HG03108 (cell line): ENCODE results near the gene KRTAP5-1.

ENCODE experiments used
- ATAC-seq: cut with Tn5 transposase; IDR thresholded peaks from one replicate; pipeline ENCODE4 v1.9.1; 2021; ENCODE audit warnings: moderate library complexity; ENCODE audit not compliant: unreplicated experiment

KRTAP5-1 gene

DNA sequence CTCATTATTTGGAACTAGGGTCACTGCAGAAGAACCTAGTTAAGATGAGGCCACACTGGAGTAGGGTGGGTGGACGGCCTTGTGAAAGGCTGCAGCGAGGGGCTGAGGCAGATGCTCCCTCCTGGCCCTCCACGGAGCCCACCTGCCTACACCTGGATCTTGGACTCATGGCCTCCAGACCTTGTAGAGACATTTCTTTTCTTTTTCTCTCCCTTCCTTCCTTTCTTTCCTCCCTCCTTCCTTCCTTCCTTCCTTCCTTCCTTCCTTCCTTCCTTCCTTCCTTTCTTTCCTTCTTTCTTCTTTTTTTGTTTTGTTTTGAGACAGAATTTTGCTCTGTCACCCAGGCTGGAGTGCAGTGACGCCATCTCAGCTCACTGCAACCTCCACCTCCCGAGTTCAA lies 39.7 kb downstream of the KRTAP5-1 start:
- ATAC-seq, result no peak

DNA sequence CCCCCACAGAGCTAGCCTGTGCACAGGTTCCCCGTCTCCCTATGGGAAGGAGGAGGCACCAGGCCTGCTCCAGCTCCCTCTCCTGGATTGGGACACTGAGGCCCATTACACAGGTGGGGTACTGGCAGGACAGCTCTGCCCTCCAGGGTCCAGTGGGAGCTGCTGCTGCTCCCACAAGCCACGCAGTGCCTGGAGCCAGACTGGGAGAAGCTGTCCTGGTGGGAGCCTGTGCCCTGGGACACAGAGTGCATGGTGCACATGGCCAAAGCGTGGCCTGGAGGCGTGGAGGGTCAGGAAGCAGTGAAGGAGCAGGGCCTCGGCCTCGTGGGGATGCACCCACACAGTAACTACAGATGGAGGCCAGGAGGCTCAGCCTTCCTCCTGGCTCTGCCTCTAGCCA lies 40.5 kb downstream of the KRTAP5-1 start:
- no peak for ATAC-seq

DNA sequence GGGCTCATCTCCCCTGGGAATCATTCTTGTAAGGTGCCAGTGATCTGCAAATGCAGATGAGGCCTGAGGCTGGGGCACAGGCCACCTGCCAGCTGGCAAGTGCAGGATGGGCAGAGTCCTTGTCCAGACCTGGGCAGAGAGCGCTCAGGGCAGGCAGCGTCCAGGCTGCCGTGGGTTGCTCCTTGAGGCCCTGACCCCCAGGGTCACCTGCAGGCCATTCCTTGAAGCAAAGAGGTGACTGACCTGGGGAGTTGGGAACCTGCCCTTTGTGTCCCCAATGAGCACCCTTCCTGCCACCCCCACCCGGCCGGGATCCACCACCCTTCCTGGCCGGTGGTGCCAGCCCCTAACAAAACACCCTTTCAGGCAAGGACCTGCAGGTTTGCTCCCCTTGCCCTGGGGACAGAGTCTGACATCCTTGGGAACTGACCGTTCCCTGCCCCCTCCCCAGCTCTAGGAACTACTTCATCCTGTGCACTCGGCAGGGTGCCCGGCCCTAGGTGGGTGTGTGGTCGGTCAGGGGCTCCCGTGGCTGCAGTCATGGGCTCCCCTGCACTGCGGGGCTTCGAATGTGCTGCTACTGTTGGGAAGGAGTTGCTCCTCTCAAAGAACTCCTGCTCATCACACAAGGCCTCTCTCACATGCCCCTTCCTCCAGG lies 41.3 kb downstream of the KRTAP5-1 start:
- ATAC-seq, result no peak

DNA sequence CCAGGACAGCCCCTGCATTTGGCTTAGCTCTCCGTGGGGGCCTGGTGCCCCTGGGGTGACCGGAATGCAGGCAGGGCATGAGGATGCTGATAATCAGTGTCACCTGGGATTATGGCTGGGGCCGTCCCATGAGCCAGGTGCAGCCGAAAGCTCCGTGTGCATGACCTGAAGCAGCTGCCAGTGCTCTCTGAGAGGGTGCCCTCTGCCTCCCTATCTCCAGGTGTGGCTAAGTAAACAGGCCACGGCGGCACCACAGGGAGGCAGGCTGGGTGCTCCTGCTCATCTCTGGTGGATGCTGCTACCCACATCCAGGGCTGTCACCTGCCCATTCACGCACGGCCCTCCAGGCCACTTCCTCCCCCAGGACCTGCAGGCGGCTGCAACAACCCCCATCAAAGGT lies 42.8 kb downstream of the KRTAP5-1 start:
- no peak for ATAC-seq

DNA sequence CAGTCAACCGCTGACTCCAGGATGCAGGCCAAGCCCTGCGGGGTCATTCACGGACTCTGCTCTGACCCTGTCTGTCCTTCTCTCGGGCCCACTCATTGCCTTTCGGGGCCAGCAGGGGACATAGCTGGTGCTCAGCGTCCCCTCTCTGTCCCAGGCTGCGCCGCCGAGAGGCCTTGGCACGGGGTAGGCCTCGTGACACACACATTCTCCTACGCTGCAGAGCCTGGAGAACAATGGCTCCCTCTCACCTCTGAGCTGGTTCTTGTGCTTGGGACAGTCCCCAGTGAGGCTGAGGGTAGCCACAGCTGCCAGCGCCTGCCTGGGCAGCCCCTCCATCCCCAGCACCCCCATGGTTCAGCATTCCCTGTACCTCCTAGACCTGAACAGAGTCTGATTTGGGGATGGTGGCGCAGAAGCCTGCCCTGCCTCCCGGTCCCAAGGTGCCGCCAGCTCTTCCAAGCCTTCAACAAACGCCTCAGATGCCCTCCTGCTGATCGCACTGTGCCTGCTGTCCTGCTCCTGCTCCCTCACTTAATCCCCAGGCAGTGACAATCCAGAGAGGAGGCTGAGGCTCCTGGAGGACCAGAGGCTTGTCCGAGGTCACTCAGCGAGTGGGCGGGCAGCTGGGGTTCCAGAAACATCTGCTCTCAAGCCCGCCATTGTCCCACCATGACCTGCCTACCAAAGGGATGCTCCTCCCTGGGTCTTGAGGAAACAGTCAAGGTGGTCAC lies 43.4 kb downstream of the KRTAP5-1 start:
- ATAC-seq, result no peak

DNA sequence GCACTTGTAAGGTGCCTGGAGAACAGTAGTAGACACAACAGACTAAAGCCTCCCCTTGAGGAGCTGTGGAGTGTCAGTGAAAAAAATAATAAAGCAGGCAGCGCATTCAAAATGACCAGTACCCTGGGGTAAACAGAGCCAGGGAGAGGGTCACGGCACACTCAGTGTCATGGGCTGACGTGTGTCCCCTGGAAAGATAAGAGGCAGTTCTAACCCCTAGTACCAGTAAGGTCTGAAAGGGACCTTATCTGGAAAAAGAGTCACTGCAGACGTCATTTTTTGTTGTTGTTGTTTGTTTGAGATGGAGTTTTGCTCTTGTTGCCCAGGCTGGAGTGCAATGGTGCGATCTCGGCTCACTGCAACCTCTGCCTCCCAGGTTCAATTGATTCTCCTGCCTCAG lies 45.0 kb downstream of the KRTAP5-1 start:
- no peak for ATAC-seq

DNA sequence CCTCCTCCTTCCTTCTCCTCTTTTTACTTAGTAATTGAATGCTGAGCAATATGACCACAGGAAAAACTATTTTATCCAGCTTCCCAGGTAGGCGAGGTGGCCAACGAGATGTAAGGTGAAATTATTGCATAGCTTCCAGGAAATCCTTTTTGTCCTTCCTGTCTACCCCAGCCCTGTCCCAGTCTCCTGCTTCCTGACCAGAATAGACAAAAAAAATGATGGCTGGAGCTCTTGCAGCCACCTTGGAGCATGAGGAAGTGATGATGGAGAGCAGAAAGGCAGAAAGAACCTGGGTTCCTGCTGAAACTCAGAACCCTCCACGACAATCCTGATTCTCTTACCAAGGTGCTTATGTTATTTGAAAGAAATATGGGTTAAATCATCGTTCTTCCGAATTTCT lies 46.9 kb downstream of the KRTAP5-1 start:
- no peak for ATAC-seq

DNA sequence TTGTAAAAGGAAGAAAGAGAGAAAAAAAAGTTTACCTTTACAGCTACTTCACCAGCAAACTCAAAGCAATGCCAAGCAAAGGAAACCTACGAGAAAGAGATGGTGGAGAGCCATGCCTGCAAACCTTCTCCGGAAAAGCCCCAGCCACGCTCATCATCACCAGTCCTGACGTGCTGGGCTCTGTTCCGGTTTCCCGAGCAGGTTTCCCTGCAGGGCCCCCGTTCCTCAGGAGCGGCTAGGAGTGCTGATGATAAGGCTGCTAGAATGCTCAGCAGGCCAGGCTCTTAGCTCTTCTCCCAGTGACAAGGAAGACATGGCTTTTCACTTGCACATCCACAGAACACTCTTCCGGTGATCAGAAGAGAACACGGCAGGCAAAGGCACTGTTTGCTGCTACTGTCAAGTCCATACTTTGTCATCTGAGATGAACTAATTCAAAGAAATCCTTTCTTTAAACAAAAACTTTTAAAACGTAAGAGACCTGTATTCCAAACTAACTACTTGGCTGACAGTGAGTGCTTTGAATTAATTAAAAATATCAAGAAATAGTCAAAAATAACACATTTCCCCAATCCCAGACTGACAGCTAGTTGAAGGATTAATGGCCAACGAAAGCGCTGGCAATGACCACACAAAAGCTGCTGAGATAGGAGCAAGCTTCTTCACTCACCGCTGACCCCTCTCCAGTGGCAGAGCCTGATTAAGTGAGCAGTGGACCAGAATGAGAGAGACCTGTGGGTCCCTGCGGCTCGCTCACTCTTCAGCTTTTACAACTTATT lies 48.8 kb downstream of the KRTAP5-1 start:
- ATAC-seq, result no peak

DNA sequence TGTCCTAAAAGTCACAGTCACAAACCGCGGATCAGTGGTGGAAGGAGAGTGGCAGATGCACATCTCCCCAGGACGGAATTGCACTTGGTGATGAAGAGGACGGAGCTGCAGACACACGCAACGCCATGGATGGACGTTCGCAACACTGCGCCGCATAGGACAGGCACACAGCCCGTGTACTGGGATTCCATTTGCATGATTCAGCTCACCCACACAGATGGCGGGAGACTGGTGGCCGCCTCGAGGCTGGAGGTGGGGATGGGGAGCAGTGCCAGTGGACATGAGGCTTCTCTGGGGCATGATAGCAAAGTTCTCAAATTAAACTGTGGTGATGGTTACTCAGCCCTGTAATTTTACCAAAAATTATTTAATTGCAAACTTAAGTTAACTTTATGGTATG lies 50.4 kb downstream of the KRTAP5-1 start:
- no peak for ATAC-seq
